Dermis lymphatic vessel endothelial cell (primary cell): ENCODE measurements around the gene GTF2IRD2. TPM values are rescaled to one million over a fixed set of nuclear protein-coding genes. Genes with fewer than 3 reads are reported as not detected.

Experiments used
- total RNA-seq: library from RNA; depleted of rRNA; stranded (reverse); fragments of >200 nt; gene quantifications from 2 replicates; pipeline ENCODE4 v1.2.1, GENCODE V29; 2014

Gene GTF2IRD2
- 3.7 and 4.5 TPM in 2 replicates for total RNA-seq

GRCh38 chr7:74850833-74851721, at the start of gene GTF2IRD2:
Gene GTF2IRD2 (minus strand): TSS chr7:74851605. CDS start chr7:74836378, 15,227 bp downstream.

DNA sequence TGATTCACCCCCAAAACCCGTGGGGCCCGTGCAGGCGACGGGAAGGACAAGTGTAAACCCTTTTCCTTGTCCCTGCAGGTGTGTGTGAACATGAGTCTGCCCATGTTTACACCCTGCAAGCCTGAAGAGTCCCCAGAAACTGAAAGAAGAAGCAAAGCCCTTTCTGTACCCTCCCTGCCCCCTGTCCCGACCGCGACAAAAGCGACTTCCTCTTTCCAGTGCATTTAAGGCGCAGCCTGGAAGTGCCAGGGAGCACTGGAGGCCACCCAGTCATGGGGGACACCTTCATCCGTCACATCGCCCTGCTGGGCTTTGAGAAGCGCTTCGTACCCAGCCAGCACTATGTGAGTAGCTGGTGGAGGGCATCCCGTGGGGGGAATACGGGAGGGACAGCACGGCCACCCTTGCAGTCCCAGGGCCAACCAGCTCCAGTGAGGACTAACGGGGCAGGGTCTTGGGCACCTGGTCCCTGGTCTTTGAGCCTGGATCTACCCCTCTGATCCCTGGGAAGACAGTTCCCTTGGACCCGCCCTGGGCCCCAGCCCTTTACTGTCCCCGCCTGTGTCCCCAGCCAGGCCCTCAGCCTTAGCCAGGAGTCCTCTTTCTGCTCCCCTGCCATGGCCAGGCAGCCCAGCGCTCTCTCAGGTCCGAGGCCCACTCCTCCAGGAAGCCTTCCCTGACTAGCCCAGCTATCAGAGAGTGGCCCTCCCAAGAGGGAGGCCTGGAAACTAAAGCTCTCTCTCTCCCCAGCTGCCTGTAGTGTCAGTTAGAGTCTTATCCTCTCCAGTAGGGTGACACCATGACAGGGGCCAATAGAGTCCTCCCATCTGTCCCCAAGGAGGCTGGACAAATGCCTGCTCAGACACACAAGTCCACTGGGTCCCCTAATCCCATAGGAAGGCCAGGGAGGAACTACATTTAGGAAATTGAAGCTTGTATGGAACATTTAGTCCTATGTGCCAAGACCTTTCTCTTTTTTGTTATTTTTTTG, 77.3 kb downstream of the GTF2IRD2 start, which contains the start of gene NCF1:
Gene NCF1 (plus strand): TSS at position 252 of the 991 bp plus-strand sequence. CDS start 21 bp downstream, at position 273.

Other genes with a start within 250 kb of the GTF2IRD2 start
- 98.3 and 105 TPM in 2 replicates for gene GTF2I, start 193.9 kb downstream of the GTF2IRD2 start, total RNA-seq
- gene NCF1, start 77.6 kb downstream of the GTF2IRD2 start, total RNA-seq: under 0.01 TPM in 1 of 2 replicates, not detected in the other
- gene CASTOR2, start 113.1 kb upstream of the GTF2IRD2 start, total RNA-seq: 10.0 and 10.2 TPM in 2 replicates
- 41.9 and 50.7 TPM in 2 replicates for gene RCC1L, start 222.2 kb upstream of the GTF2IRD2 start, total RNA-seq
- 16.7 and 17.2 TPM in 2 replicates for gene GTF2IRD2B, start 241.0 kb upstream of the GTF2IRD2 start, total RNA-seq